Measurements from ENCODE around the gene SPAG9.
A peak's percentile ranks its signal among the peaks of the same experiment; 100 is the strongest.
"Not testable (repeated sequence)": the region's sequence is repeated elsewhere in the genome, so short reads cannot be mapped to it uniquely, and the experiment has no call there.

SPAG9 gene

DNA sequence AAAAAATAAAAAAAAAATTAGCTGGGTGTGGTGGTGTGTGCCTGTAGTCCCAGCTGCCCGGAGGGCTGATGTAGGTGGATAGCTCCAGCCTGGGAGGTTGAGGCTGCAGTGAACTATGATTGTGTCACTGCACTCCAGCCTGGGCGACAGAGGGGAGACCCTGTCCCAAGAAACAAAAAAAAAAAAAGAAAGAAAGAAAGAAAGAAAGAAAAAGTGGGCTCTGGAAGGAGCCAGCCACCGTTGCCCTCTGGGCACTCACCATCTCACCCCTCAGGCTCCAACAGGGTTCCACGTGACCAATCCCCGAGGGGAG lies 167.2 kb downstream of the SPAG9 start:
- no peak for DNase-seq

DNA sequence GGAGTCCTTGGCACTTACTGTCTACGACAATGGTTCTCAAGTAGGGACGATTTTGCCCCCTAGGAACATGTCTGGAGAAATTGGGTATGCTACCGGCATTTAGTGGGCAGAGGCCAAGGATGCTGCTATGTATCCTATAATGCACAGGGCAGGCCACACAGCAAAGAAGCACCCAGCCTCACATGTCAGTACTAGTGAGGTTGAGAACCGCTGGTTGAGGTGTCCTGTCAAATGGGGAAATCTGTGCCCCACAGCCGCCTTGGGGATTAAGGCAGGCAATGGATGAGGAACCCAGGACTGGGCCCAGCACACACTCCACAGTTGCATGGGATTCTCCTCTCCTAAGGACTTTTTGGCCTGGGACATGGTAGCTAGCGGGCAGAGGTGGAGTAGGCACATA lies 167.8 kb downstream of the SPAG9 start:
- no peak for DNase-seq

DNA sequence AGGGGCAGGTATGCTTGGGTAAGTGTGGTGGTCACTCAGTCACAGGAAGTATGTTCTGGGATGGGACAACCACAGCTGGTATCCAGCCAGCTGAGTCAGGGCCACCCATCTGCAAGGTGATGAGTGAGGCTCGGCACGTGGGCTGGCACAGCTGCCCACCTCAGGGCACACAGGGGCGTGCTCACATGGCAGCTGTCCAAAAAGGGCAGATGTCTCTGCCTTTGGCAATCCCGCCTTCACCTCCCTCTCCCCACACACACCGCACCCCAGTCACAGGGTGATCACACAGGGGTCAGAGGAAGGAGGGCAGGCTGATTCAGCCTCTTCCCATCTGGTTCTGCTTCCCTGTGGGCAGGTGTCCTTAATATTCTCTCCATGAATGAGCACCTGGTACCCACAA lies 168.7 kb downstream of the SPAG9 start:
- DNase-seq = peak; percentile 69

DNA sequence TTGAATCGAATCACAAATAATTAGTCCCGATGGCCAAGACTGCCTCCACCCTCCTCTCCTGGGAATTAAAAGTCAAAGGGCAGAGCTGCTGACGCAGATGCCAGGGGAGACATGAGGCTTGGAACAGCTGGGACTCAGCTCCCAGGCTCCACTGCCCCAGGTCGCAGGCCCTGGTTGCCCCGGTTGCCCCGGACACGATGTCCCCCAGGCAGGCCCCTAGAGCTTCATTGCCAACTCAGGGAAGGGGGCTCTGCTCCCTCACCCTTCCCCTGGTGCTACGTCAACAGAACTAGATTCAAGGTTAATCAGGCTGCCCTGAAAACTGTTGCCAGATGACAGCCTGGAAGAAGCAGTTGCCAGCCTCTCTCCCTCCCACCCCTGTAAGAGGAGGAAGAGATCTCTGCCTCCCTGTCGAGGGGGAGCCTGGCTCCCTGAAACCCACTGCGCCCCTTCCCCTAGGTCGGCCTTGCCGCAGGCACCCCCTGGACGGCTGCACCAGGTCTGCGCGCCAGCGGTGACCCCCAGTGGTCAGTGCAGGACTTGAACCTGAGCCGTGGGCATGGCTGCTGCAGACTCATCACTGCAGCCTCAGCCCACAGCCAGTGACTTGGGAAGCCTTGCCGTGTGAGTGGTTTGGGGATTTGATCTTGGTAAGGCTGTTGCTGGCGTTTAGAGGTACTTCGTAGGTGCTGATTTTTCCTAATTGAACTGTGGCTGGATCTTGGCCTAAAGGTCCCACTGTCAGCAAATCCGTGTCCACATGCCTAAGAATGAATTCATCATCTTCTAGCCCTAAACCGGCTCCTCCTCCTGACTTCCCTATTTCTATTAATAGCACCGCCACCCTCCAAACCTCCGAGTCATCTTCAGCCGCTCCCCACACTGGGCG lies 170.4 kb downstream of the SPAG9 start:
- DNase-seq = peak; percentile 91

DNA sequence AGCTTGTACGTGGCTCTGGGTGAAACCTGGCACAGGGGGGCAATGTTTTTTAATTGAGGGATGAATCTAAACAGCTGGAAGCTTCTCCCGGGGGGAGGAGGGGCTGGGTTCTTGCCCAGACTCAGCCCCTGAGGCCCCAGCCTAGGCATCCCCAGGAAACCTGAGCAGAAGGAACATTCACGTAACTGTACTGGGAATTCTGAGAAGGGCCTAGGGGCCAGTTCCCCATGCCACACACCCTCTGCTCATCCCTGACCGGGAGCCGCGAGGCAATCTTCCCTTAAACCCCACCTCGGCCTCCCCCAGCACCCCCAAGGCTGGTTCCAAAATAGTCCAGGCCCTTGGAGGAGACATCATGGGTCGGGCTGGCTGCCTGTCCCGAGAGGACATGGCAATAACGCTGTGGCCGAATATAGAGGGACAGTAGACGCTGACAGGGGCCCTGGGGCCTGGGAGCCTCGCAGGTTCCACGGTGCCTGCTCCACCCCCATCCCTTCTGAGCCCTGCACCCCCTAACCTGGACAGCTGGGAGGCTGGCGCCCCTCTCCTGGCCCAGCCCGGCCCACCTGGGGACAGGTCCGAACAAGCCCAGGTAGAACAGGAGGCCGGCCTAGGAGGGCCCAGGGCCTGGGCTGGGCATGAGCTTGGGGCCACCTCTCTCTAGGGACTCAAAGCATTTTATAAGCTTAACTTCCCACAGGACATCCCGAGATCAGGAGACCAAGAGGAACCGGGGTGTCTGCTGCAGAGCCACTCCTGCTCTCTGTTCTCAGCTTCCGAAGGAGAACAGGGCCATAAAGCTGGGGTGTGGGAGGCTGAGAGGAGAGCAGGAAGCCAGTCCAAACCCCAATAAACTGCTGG lies 171.3 kb downstream of the SPAG9 start:
- no peak for DNase-seq

DNA sequence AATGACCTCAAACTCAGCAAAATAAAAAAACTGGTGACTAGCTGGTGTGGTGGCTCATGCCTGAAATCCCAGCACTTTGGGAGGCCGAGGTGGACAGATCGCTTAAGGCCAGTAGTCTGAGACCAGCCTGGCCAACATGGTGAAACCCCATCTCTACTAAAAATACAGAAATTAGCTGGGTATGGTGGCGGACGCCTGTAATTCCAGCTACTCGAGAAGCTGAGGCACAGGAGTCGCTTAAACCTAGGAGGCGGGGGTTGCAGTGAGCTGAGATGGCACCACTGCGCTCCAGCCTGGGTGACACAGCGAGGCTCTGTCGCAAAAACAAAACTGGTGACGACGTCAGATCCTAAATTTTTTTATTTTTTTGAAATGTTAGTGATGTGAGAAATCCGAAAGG lies 172.0 kb downstream of the SPAG9 start:
- no peak for DNase-seq

DNA sequence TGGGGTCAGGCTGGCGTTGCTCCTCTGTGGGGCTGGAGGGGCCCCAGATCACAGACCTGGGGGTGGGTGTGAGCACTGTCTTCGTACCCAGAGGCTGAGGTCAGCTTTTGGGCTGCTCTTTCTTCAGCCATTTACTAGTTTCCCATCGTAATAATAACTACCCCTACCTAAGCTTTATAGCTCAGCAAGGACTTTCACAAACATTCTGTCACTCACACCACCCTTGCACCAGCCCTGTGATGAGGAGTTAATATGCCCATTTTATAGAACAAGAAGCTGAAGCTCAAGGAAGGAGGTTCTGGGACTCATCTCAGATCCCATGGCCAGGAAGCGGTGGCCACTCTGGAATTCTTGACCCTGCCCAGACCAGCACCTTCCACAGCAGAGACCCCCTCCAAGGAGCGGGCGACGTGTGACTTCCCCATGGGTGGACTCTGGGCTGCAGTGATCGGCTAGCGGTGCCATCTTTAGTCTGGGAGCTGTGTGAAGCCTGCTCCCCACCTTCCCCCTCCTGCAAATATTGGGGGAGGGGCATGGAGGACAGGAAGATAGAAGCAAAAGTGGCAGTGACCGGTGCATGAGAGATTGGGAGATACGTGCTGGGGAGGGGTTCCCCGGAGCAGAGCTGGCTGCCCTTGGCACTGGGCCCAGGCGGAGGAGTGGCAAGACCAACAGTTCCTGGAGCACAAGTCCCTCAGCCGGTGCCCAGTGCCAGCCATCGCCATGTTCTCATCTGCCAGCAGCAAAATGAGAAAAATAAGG lies 172.7 kb downstream of the SPAG9 start:
- DNase-seq = peak; percentile 92

DNA sequence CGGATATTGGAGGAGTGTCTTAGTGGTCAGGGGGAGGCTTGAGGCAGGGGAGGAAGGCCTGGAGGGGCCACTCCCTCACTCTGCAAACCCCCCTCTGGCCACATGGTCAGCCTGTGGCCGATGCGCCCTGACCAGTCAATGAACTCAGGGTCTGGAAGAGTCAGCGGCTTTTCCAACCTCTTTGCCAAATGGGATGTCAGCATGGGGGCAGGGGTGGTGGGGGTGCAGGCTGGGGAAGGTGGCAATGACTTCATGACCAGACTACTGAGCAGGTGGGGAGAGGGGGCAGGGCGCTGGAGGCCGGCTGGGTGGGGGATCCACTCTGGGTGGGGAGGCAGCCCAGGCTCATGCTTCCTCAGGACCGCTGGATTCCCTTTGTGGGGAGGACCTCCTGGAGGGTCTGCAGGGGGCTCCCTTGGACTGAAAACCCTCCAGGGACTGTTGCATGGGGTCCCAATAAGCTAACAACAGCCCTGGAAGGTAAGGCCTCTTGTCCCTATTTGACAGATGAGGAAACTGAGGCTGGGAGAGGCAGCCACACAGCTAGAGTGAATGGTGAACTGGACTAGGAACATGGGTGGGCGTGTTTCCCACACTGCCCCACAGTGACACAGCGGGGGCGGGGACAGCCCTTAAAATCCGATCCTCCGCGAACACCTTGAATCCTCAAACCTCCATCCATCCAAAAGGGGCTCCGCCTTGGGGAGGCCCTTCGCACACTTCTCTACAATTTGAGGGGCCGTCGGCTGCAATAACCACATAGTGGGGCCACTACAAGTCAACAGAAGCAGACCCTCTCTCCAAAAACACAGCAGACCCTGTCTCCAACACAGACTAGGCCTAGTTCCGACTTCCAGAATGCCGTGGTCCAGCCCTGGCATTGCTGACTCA lies 173.5 kb downstream of the SPAG9 start:
- no peak for DNase-seq

DNA sequence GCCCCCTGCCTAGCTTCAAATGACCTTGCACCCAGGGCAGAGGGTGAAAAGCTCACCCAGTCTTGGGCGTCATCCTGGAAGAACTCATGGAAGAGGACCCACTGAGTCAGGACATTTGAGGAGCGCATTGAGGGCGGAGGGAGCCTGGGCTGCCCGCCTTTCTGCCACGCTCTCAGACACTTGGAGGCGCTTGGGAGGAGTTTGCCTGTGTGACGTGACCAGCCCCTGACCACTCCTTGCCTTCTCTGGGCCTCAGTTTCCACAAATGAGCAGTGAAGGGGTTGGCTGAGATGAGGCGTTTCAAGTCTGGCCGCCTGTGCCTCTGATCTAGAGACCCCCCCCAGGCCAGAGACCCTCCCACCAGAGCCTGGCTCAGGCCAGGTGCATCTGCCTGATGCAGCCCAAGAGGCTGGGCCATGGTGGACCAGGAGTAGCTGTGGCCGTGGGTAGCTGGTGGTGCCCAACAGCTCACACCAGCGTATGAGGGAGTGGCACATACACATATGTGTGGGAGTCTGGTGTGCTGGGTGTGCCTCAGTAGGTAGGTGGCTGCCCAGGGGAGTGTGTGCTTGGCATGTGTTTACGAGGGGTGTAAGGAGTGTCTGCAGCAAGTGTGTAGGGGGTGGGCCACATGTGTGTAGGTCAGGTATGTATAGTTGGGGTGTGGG lies 174.3 kb downstream of the SPAG9 start:
- no peak for DNase-seq

DNA sequence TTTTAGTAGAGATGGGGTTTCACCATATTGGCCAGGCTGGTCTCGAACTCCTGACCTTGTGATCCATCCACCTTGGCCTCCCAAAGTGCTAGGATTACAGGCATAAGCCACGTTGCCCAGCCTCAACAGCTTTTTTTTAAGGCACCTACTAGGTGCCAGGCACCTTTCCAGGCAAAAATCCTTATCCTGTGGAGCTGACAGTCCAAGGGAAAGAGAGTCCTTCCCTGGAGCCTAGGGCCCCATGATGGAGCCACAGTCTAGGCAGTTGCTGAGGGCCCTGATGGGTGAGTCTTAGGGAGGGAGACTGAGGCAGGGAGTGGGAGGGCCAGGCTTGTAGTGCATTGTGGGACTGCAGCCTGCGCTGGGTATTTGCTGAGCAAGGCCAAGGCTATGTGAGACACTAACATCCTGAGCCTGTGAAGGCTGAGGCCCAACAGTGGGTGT lies 174.9 kb downstream of the SPAG9 start:
- no peak for DNase-seq

DNA sequence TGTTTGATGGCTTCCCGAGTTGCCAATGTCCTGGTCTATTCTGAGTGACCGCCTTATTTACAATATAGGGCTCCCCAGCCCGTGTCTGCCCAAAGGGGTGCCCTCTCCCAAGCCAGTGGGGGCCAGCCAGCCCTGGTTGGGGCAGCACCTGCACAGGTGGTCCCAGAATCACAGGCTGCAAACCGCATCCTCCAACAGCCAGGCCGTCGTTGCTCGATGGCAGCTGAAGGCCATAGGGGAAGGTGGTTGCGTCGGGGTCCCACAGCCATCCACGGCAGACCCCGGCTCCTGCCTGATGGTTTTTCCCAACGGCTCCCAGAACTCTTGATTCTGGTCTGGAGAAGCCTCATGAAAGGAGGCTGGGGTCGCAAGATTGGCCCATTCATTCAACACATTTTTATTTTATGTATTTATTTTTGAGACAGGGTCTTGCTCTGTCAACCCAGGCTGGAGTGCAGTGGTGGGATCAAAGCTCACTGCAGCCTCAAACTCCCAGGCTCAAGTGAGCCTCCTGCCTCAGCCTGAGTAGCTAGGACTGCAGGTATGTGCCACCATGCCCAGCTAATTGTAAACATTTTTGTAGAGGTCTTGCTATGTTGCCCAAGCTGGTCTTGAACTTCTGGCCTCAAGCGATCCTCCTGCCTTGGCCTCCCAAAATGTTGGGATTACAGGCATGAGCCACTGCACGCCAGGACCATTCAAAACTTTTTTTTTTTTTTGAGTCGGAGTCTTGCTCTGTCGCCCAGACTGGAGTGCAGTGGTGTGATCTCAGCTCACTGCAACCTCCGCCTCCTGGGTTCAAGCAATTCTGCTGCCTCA lies 175.6 kb downstream of the SPAG9 start:
- no peak for DNase-seq

DNA sequence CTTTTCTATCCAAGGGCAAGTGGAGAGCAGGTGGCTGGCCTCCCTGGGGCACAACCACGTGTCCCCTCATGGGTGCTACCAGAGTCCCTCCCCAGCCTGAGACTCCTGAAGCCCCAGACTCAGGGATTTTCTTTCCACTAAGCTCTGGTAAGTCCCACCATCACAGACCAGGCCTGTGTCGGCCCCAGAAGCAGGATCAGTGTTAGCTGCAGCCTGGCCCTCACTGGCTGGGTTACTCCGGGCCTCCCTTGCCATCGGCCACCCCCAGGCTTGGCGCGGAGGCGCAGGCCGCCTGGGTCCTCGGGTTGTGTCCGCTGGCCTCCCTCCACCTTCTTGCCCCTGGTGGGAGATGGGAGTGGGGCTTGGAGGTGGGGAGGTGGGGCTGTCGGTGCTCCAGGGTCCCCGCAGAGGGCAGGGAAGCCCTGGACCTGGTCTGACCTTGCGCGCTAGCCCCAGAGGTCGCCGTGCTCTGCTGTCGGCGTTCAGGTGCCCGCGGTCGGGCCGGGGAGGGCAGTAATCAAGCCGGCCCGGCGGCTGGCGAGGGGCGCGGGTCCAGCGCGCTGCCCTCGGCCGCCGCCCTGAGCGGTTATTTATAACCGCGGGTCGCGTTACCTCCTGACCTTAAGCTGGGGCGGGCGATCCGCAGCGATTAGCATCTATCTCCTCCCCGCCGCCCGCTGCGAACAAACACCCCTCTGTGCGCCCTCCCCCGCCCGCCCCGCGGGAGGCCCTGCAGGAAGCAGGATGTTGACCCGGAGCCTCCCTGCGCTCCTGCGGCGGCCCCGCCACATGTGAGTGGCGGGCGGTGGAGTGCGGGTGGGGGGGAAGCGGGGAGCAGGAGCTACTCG lies 176.4 kb downstream of the SPAG9 start:
- DNase-seq = peak; percentile 90

DNA sequence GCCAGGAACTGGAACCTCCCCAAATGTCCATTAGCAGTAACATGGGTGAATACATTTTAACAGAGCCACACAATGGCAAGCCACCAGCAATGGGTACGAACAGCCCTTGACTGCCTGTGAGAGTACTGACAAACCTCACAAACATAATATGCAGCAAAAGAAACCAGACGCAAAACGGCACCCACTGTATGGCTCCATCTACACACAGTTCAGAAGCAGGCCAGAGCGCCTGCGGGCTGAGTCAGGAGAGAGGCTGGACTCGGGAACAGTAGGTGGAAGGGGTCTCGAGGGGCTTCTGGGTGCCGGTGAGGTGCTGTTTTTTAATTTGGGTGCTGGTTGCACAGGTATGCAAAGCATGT lies 177.1 kb downstream of the SPAG9 start:
- no peak for DNase-seq

DNA sequence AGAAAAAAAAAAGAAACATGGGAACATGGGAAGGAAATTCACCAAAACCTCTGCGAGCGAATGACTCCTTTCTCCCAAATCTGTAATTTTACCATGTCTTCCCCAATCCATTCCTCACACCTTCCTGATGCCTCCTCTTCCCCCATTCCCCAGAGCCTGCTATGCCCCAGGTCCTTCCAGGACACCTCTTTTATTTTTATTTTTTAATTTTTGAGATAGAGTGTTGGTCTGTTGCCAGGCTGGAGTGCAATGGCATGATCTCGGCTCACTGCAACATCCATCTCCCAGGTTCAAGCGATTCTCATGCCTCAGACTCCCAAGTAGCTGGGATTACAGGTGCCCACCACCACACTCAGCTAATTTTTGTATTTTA lies 179.0 kb downstream of the SPAG9 start:
- DNase-seq = not testable (repeated sequence)

DNA sequence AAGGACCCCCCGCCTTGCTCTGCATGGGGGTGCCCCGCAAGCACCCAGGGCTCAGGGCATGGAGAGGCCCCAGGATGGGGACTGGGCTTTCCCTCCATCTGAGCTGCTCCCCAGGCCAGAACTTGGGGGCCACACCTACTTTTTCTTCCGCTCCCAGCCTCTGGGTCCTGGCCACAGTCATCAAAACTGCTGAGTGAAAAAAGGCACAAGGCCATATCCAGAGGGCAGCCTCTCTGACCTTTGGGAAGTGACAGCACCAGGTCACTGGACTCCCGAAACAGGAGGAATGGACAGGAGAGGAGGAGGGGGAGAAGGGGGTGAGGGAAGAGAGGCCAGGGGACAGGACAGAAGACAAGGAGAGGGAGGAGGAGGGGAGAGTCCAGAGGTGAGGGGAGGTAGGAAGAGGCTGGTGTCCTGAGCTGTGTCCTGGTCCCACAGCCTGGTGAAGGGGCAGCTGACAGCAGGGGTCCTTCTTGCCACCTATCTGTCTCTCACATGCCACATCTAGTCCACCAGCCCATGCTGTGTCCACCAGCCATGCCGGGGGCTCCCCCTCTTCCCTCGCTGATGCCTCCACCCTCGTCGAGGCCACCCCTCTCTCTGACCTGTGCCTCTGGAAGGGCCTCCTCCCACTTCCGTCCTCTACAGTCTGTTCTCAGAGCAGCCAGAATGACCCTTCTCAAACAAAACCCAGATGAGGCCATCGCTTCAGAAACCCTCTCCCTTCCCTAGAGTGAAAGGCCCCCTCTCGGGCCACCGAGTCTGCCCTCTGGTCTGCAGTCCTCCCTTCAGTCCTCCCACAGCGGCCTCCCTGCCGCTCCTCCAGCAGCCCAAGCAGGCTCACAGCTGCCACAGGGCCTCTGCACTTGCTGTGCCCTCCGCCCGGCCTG lies 180.6 kb downstream of the SPAG9 start:
- DNase-seq = no peak

DNA sequence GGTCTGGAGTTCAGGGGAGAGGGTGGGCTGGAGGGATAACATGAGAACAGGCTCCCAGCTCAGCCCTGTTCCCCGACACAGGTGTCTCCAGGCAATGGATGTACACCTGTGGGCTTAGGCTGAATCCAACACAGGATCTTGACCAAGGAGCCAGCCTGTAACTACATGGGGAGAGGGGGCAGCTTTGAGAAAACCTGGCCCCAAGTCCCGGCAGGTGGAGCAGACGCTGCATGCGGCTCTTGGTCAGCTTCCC lies 181.2 kb downstream of the SPAG9 start:
- DNase-seq = no peak

DNA sequence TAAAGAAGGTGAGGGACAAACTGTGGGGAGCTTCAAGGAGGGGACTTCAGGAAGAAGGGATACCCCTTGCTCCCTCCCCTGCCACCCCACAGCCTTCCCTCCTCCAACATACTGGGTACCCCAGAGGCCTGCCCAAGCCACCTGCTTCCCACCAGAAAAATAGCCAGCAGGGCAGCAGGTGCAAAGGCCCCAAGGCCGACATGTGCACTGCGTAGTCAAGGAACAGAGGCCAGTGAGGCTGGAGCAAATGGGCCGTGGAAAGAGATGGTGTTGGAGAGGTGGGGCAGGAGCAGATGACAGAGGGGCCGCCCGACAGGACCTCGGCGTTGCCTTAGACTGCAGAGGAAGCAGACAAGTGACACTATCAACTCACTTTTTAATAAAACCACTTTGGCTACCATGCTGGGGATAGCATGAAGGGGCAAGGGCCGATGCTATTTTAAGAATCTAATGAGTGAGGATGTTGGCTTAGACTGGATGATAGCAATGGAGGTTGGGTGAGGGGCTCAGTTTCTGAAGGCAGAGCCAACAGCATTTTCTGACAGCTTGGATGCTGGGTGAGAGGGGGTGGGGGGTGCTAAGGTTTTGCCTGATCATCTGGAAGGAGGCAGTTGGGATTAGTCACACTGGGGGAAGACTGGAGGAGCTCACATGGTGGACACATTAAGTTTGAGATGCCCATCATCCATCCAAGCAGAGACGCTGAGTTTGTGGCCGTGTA lies 181.7 kb downstream of the SPAG9 start:
- no peak for DNase-seq

DNA sequence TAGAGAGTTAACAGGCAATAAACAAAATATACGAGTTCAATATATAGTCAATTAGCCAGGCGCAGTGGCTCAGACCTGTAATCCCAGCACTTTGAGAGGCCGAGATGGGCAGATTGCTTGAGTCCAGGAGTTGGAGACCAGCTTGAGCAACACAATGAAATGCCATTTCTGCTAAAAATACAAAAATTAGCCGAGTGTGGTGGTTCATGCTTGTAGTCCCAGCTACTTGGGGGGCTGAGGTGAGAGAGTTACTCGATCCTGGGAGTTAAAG lies 184.7 kb downstream of the SPAG9 start:
- DNase-seq = no peak

Measured in hematopoietic multipotent progenitor cell treated with erythropoietin and hydrocortisone succinate and interleukin-3 and kit ligand, for 4 days (in vitro differentiated cells).